Left hindlimb (tissue), 1 donor: ENCODE measurements around the gene ZFHX3.

Source experiments
- DNase-seq: peaks from one replicate; pipeline ENCODE4 v3.0.0-alpha.2; 2018

The ZFHX3 gene

DNA sequence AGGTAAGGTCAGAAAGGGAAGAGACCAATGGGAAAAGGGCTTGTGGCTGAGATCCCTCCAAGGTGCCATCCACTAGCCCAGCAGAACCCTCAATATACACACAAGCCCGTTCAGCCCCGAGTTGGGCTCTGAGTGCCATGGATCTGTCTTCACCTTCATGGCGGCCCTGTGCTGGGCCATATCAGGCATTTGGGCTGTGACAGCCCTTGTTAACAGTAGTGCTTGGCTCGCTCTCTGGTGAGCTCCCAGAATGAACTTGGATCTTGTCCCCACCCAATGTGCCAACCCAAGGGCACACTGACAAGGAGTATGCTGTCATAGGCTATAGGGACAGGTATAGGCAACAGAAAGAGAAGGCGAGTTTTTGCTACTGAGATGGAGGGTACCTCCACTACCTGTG is 182.7 kb downstream of the ZFHX3 start:
- no peak for DNase-seq

DNA sequence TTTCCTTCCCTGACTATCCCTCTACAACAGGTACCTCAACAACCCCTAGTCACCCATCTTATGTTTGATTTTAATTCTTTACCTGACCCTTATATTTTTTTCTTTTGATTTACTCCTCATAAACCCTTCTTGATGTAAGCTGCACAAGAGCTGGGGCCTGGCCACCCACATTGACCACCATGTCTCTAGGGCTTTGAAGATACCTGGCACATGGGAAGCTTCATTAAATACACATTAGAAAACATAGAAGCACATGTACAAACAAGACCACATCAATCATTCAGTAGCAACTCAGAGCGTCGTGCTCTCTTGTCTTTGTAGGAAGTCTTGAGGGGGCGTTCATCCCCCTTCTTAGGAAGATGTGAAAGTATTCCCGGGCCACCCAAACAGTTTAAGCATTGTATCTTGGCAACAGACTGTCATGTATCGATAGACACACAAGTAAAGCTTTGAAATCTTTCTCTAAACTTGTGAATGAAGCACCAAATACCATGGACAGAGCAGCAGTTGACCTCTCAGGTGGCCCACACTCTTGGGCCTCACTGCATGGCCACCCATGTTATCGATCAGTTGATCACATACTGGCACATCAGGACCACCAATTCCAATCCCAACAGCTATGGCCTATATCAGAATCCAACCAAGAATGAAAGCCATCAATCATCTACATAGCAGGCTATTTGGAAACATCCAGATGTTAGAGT is 183.6 kb downstream of the ZFHX3 start:
- DNase-seq, result no peak

DNA sequence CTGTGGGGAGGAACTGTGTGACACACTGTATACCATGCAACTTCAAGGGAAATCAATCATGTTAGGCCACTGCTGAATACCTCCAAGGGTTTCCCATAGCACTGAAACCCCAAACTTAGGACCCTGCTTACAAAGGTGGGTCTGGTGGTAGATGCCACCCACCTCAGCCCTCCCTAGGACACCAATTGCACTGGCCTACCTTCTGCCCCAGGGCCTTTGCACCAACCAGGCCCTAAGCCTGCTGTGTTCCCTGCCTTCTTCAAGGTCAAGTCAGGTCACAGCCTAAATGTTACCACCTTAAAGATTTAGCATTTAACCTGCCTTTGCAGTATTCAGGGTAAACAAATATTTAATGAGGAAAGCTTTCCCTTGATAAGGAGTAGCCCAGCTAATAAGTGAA is 185.8 kb downstream of the ZFHX3 start:
- no peak for DNase-seq

DNA sequence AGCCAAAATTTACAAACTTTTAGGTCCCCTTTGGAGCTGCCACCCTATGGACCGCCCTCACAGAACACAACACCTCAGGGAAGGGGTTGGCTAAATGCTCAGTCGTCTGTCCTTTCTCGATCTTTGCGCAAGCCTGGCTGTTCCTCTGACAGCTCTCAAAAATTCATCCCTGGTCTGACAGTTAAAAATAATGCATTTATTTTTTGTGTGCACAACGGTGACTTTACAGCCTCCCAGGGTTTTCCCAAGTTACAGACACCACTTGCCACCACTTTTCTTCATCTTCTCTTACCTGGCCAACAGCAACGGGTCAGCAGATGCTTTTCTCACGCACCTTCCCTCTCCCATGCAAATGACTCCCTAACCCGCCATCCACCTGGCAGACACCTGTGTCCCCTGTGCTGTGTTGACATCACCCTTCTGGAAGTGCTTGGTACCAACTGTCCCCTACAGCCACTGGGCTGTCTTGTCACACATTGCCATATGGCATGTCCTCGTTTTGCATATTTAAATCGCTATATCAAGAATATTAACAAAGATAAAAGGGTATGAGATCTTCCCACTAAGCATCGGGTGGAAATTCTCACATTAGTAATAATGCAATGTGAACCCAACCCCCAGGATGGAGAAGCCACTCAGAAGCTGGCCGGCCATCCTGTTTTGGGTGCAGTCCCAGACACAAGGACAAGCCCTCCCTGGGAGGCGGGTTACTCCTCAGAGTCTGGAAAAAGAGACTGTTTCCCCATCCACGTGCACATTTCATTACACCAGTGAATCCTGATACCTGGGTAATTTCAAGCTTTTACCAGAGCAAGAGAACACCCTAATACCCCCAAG is 187.0 kb downstream of the ZFHX3 start:
- DNase-seq, result no peak

DNA sequence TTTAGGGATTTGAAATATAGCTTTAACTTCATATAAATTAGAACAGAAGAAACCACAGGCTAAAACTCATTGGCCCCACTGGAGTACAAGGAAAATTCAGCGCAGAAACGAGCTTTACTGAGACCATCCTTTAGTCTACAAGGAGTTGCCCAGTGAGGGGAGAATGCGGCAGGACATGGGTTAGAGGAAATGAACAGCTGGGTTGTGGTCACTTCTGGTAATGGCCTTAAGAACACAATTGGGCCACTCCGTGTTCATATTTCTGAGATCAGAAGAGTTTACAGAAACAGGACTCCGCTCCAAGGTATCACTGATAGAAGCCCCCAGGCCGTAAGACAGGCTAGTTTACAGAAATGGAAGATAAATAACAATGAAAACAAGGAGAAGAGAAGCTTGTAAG is 188.3 kb downstream of the ZFHX3 start:
- no peak for DNase-seq

DNA sequence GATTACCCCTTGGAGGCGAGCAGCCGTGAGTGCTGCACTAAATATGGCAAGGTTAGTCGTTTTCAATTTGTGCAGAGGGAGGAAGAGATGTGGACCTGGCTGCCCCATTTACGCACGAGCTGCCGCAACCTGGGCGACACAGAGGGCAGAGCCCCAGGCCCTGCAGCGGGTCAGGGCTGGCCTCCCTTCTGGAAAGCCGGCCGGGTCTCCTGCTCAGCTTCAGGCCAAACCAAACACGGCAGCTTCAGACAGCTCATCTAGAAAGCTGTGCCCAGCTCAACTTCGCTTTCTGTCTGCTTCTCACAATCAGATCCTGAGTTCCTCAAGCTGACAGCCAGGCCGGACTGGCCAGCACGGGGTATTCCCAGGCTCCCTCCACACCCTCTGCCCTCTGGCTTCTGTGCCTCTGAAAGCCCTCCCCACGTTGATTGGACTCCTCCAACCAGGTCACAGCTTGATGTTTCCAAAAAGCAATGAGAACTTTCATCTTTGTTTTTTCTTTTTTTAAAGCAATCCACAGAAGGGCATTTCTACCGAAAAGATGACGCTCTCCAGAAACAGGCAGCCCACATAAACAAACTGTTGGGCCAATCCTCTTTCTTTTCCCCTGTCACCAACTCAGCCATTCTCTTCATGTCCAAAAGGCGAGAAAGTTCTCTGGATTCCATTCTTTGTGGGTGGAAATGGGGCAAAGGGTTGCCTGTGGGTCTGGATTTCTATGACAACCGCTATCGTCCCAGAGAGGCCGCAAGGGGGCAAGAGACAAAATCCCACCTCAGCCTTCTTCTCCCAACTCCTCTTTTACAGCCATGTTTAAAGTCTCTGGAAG is 189.0 kb downstream of the ZFHX3 start:
- DNase-seq, result no peak

DNA sequence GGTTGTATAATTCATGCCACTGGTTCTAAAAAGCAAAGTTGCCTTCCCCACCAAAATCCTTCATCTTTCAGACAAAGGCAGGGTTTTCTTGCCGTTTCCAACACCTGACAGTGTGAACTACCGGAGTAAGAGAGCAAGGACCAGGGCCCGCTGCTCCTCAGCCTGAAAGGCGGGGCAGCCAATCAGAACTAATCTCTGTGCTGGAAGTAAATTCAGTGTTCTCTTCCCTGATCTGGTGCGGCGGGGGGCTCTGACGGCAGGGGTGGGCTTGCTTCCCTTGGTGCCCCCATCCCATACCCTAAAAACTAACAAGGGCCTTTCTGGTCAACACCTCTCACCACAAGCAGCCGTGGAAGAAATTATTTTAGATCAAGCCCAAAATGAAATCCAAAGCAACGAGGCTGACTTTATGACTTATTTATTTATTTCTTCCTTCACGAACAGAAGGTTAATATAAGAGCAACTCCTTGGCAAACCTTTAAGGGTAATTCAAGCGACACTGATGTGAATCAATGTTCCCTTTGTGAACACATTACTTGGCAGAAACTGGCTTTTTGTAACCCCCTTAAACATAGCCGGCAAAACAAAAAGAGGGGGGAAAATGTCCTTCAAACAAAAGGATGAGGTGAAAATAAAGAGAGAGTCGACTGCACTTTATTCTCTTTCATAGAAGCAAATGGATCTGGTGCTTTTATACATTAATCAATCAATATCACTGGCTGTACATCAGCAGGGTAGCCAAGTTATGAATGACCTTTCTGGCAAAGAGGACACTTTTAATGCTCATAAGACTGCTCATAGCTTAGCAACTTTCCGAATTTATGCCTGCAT is 189.9 kb downstream of the ZFHX3 start:
- DNase-seq, result no peak

DNA sequence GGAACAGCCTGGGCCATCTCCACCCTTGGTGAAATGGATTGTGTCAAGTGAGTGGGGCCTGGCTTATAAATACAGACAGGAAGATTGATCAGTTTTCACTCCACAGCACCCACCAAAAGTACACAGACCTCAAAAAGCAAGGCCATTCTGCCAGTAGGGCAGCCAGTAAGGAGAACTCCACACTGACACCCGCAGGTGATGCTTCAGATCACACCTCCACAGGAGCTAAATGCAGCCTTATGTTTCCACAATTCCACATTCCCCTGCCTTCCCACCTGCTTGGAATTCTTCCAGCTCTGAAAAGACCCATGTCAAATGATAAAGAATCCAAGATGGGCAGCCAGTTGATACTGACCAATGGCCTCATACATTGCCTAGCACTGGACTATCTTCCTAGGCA is 191.1 kb downstream of the ZFHX3 start:
- no peak for DNase-seq

DNA sequence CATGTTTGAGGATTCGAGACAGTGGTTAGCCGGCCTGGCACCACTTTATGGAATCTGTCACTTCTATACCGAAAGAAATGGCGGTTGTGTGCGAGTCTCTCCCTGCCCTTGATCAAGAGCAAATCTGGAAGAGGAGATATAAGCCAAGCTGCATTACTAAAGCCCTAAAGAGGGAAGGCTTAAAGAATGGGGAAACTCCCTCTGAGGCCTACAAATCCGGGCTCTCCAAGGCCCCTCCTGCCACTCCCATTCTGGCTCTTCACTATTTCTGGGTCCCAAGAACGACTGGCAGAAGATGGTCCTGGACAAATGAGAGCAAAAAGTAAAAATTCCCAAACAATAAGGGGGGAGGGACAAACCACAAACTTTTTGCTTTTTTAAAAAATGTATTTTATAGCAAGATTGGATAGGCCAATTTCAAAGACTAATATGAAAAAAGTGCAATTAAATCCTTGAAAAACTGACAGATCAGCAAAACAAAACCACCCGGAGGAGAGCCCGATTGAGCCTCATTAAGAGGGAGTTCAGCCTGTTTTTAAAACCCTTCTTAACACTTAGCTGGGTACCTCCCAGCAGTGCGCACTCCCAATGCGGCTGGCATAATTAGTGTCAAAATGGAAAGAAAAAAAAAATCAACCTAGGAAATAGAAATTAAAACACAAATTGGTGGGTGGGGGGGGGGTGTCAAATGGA is 193.5 kb downstream of the ZFHX3 start:
- DNase-seq, result no peak

DNA sequence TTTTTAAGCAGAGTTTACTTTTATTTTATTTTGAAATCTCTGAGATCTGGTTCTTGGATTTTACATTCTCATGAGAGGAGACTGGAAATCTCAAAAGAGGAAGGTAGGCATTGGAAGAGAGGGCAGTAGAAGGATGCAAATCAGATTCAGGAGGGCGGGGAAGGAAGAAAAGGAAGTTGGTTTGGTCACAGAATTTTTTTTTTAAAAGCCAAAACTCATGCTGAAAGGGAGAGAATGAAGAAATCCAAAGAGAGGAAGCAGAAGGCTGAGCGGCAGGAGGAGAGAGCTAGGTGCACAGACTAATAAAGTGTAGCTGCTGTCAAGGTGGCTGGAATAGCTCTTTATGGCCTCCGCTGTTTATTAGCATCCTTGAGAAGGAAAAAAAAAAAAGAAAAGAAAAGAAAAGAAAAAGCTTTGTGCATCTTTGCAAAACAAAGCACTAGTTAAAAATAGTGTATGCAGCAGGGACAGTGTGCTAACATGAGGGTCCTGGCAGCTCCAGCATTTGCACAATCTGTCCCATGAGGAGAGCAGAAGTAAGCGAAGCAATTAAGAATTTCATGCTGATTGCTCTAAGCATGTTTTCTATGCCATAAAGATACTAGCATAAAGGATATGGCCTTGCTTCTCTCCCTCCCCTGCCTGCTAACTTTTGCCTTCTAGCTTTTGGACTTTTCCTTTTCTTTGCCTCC is 194.2 kb downstream of the ZFHX3 start:
- DNase-seq, result no peak

DNA sequence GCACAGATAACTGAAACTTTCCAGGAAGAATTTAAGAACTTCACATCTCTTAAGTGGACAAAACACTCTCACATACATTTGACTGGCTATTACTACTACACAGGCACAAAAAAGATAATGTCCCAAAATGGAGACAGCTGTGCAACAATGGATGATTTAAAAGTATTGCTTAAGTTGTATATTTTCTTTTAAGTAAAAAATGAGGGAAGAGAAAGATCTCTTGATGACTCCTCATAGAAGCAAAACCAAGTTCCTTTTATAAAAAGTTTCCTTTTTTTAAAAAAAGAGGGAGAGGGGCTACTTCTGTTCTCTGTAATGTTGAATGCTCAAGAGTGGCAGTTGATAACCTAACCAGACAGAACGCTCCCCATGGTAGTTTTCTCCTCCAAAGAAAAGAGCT is 195.5 kb downstream of the ZFHX3 start:
- no peak for DNase-seq

DNA sequence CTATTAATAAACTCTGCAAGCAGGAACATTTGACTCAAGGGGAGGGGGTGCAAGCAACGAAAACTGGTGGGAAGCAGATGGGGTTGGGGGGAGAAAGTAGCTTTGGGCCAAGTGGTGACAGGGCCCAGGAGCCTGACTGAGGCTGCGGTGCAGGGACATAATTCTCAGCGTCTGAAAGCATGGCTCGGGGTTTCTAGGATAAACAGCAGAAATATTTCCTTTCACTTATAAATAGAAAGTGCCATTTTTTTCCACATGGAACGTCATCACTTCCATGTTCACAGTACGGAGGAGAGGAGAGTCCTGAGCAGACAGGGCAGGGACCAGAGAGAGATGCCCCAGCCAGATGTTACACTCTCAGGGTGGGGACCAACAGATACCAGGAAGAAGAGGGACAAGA is 197.1 kb downstream of the ZFHX3 start:
- peak; percentile 79 for DNase-seq

DNA sequence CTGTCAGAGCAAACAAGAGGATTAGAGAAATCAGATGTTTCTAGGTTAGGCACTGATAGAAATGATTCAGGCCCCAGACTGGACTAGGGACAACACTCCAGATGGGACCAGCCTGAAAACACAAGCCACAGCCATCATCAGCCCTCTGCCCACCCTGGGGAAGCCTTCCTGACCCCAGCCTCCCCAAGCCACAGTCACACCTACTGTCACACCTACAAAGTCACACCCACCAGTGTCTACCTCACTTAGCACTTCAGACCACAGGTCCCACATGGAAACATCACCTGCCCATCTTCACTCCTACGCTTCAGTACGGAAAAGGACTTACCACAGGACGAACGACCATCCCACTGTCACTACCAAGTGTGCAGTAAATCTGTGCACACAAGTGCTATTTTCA is 197.9 kb downstream of the ZFHX3 start:
- DNase-seq, result no peak

DNA sequence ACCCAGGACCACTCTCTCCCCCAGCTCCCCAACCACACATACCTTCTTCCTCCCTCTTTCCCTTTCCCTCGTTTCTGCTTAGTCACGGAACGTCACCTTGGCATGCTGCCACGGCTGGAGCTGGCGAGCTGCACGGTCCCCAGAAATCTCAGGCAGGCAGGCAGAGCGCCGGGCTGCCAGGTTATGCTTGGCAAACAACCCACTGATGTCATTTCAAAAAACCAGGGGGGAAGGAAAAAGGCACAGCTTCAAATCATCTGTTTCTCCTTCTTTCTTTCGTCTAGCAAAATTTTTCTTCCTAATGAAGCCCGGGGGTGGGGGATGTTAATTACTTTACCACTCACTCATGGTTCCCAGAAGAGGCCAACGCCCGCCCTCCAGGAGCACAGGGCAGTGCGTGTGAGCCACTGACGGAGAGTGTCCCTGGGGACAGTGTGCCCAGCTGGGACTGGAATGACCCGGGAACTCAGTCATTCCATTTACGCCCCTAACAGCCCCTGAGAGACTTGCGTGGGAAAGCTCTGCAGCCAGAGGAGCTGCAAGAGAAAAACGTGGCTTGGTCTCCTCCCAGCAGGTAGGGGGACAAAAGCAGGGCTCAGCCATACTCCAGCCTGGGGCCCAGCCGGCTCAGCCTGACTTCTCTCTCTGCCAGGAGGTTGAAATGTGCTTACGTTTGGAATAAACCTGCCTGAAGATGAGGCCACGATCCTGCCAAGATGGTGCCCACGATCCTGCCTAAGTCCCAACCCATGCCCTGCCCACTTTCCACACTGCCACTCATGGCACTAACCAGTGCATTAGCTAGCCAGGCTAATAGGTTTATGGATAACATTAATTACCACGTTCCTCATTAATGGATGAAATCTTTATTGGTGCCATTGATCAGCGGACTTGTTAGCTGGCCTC is 198.9 kb downstream of the ZFHX3 start:
- DNase-seq, result peak; percentile 91

DNA sequence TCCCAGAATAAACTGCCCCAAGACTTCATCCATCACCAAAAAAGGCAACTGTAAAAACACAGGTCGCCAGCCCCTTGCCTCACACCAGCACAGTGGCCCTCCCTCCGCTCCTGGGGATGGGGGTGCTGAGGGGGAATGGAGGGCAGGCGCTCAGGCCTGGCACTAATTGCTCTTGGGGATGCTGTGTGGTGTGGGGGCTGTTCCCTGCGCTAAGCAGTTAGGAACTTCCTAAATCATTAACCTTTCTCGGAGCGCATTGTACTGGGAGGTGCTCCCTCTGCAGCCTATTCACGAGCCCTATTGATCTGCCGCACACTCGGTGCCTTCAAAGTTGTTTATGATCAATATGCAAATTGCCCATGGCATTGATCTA is 199.9 kb downstream of the ZFHX3 start:
- no peak for DNase-seq

DNA sequence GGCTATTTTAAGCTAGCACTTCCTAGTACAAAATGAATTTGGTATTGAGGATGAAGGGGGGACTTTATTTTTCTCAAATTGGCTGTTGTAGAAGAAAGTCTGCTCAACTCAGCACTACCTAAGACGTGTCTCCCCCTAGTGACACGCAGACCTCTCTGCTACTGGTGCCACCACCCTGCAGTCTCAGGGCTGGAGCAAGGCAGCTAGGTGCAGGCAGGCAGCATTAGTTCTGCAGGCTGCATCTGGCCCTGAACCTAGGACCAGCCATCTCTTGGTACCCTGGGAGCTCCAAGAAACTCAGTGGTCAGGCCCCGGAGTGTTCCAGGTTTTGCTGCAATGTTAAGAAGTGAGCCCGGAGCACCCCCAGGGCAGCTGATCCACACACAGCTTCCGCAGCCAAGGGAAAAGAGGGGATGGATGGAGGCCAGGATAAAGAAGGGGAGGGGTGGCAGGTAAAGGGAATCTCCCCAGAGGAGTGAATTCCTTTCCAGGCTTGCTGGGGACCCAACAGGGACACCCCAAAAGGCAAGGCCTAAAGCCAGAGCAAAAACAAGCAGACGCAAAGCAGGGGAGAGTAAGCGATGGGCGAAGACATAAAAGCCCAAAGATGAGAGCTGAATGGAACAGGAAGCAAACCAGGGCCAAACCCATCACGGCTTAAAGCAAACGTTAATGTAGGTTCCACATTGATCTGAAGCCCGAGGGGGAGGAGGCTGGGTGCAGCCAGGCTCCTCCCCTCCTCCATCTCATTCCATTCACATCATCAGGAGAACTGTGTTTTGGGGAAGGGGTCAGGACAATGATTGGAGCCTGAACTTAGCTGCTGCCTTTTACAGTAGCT is 200.5 kb downstream of the ZFHX3 start:
- no peak for DNase-seq

DNA sequence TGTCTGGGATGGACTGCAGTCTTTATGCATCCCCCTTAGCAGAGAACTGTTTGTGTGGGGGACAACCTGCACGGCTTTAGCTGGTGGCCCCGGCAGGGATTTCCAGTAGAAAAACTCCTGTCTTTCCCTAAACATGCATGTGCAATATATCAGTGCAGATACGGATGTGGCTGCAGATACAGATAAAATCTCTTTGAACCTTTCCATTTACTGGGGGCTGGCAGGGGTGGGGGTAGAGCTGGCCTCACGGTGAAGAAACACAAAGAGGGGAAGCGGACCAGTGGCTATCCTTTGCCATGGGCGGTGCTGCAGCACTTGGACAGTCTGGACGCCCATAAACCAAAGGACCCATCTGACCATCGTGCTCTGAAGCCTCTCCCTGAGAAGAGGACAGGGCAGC is 201.3 kb downstream of the ZFHX3 start:
- no peak for DNase-seq

DNA sequence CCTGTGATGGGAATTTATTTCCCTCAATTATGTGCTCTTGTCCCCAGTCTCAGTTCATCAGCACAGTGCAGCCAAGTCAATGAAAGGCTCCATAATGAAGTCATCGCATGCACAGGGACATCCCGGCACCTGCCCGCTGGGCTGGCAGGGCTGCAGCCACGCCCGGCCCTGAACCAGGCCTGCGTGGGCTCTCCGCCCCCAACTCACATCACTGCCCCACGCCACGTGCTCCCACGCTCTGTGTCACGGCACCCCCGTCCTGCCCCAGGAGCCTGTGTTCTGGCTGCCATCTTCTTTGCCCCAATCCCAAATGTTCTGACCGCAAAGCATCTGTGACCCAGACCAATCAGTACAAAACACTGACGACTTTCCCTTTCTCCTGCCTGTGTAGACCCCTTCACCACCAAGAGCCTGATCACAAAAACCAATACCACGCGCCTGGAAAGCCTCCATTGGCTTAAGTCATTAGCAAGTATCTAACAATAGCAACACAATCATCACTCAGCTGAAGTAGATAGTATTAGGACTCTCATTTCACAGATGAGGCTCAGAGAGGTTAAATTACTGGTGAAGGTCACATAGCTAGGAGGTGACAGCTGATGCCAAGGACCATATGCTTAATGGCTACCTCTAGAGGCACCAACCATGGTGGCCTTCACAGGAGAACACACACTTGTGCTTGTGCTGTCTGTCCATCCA is 202.5 kb downstream of the ZFHX3 start:
- no peak for DNase-seq
